Immature natural killer cell (primary cell): ENCODE results near the gene SNCA. TPM values are rescaled to one million over a fixed set of nuclear protein-coding genes. Genes with fewer than 3 reads are reported as not detected.

ENCODE experiments used
- DNase-seq, 3 donors: peaks; one replicate each; pipeline ENCODE4 v3.0.0; 2022; ENCODE audit warnings: mixed read lengths in 1 of 3
- H3K27ac Mint-ChIP-seq, 6 donors: one replicate each; pipeline ENCODE4 v1.8.0; 2020; ENCODE audit warnings: mixed read lengths in 6 of 6, mild to moderate bottlenecking in 5 of 6, inconsistent platforms in 4 of 6, moderate library complexity in 3 of 6
- H3K27me3 Mint-ChIP-seq, 3 donors: one replicate each; pipeline ENCODE4 v1.8.0; 2020 to 2021; ENCODE audit warnings: low read depth in 3 of 3, mild to moderate bottlenecking in 3 of 3, mixed read lengths in 3 of 3, moderate library complexity in 3 of 3, inconsistent platforms in 1 of 3
- H3K36me3 Mint-ChIP-seq, 3 donors: one replicate each; pipeline ENCODE4 v1.8.0; 2020; ENCODE audit warnings: mixed read lengths in 3 of 3, inconsistent platforms in 2 of 3, mild to moderate bottlenecking in 2 of 3
- H3K4me1 Mint-ChIP-seq, 2 donors: one replicate each; pipeline ENCODE4 v1.8.0; 2020; ENCODE audit warnings: inconsistent platforms in 2 of 2, mild to moderate bottlenecking in 2 of 2, mixed read lengths in 2 of 2, moderate library complexity in 1 of 2
- H3K4me3 Mint-ChIP-seq, 5 donors: one replicate each; pipeline ENCODE4 v1.8.0; 2020; ENCODE audit warnings: mild to moderate bottlenecking in 5 of 5, mixed read lengths in 5 of 5, inconsistent platforms in 3 of 5, moderate library complexity in 3 of 5
- H3K9me3 Mint-ChIP-seq, 6 donors: one replicate each; pipeline ENCODE4 v1.8.0; 2020; ENCODE audit warnings: mild to moderate bottlenecking in 6 of 6, mixed read lengths in 6 of 6, inconsistent platforms in 4 of 6, moderate library complexity in 3 of 6
- polyA plus RNA-seq, 3 donors: library from polyadenylated mRNA; unstranded; fragments of 300-500 nt; fragmentation: Illumina TruSeq; gene quantifications; one replicate each; pipeline ENCODE4 v1.2.3, GENCODE V29; 2021

SNCA gene
- polyA plus RNA-seq, 3 donors from 2014 or later, result 4.6 to 7.2 (median 4.8) TPM

- H3K27me3 Mint-ChIP-seq, result peaks cover 0 to 3% (median 0%) of the 10 kb centered on the region in 3 donors
- H3K4me1 Mint-ChIP-seq, result no peaks in the 10 kb centered on the region
- peaks cover 0 to 2% (median 0%) of the 10 kb centered on the region in 6 donors for H3K9me3 Mint-ChIP-seq
- H3K27ac Mint-ChIP-seq, result no peak overlapping the region
- H3K4me3 Mint-ChIP-seq, result no peak overlapping the region
- no peak for DNase-seq
- H3K36me3 Mint-ChIP-seq, result no peaks in the 10 kb centered on the region
Observed at GRCh38 chr4:89757154-89757719, 79.7 kb downstream of the SNCA start.

DNA sequence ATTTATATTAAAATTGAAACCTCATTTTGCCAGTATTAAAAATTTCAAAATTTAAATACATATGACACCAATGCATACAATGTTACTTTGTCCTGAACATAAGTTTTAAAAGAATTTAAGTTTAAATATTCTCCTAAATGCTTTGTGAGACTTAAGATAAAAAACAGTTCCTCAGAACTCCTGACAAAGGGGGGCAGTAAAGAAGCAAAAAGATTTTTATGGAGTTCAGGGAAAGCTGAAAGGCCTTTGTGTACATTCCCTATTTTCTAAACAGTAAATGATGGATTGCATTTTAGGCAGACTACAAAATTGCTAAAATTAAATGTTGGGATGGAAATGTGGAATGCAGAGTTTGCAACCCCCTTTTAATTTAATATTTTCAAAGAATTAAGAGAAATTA, 81.7 kb downstream of the SNCA start:
- no peak overlapping the region for H3K27ac Mint-ChIP-seq
- H3K9me3 Mint-ChIP-seq, result no peaks in the 10 kb centered on the region
- DNase-seq, result no peak
- H3K4me1 Mint-ChIP-seq, result no peaks in the 10 kb centered on the region
- H3K4me3 Mint-ChIP-seq, result no peak overlapping the region
- H3K36me3 Mint-ChIP-seq, result no peaks in the 10 kb centered on the region
- H3K27me3 Mint-ChIP-seq, result peaks cover 0 to 3% (median 2%) of the 10 kb centered on the region in 3 donors

DNA sequence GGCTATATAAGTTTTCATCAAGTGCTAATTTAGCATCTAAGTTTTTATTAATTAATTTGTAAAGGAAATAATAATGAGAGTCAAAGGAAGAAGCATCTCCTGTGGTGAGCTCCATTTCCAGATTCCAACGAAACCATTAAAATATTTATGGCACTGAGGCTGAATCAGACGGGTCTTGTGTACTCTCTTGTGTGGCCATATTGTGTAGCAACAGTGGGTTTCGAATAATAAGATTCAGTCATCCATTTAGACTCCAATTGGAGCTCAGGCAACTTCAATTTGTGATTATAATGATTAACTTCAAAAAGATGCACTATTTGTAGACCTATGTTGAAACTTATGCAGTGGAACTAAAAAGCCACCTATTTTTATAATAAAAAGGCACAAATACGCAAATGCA, 82.4 kb downstream of the SNCA start:
- Mint-ChIP-seq H3K36me3 (no peaks in the 10 kb centered on the region), H3K27ac (no peak overlapping the region)

GRCh38 chr4:89753601-89754066, 83.3 kb downstream of the SNCA start:
- Mint-ChIP-seq H3K36me3 (no peaks in the 10 kb centered on the region), H3K4me3 (no peak overlapping the region), H3K27ac (no peak overlapping the region), H3K9me3 (no peaks in the 10 kb centered on the region), H3K4me1 (no peaks in the 10 kb centered on the region), H3K27me3 (peaks cover 0 to 2% (median 1%) of the 10 kb centered on the region in 3 donors)
- no peak for DNase-seq

More for the DNA sequence above, 82.4 kb downstream of the SNCA start:
- no peak for DNase-seq
- no peak overlapping the region for H3K4me3 Mint-ChIP-seq
- H3K4me1 Mint-ChIP-seq, result no peaks in the 10 kb centered on the region
- no peaks in the 10 kb centered on the region for H3K9me3 Mint-ChIP-seq
- H3K27me3 Mint-ChIP-seq, result peaks cover 0 to 3% (median 2%) of the 10 kb centered on the region in 3 donors

GRCh38 chr4:89752932-89753598, 83.9 kb downstream of the SNCA start:
- Mint-ChIP-seq H3K27me3 (peaks cover 0 to 2% (median 0%) of the 10 kb centered on the region in 3 donors), H3K36me3 (no peaks in the 10 kb centered on the region), H3K27ac (no peak overlapping the region), H3K4me3 (no peak overlapping the region), H3K4me1 (no peaks in the 10 kb centered on the region), H3K9me3 (no peaks in the 10 kb centered on the region)
- DNase-seq, result no peak

DNA sequence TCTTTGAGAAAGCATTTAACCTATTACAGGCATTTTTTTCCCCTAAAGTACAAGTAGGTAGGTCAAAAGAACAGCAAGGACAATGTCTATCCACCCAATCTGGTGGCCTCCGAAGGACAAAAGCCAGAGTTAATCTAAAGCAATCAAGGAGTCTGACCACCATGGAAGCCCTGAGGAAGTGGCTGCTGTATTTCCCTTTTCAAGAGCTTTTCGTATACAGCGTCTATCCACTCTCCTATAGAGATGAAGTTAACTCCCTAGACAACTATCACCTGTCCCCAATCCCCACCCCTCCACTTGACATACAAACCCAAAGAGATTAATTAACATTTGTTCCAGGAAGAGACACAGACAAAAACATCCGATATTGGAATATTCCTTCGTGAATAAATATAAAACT, 85.5 kb downstream of the SNCA start:
- no peak overlapping the region for H3K27ac Mint-ChIP-seq
- peaks cover 0 to 2% (median 0%) of the 10 kb centered on the region in 3 donors for H3K27me3 Mint-ChIP-seq
- no peaks in the 10 kb centered on the region for H3K4me1 Mint-ChIP-seq
- no peak for DNase-seq
- H3K9me3 Mint-ChIP-seq, result no peaks in the 10 kb centered on the region
- no peaks in the 10 kb centered on the region for H3K36me3 Mint-ChIP-seq
- H3K4me3 Mint-ChIP-seq, result no peak overlapping the region

GRCh38 chr4:89746377-89746776, 90.6 kb downstream of the SNCA start:
- H3K36me3 Mint-ChIP-seq, result no peaks in the 10 kb centered on the region
- no peak overlapping the region for H3K4me3 Mint-ChIP-seq
- H3K4me1 Mint-ChIP-seq, result no peaks in the 10 kb centered on the region

GRCh38 chr4:89745708-89746107, 91.3 kb downstream of the SNCA start:
- Mint-ChIP-seq H3K27me3 (peaks cover 0 to 2% (median 0%) of the 10 kb centered on the region in 3 donors), H3K36me3 (no peaks in the 10 kb centered on the region), H3K4me3 (no peak overlapping the region), H3K27ac (no peak overlapping the region), H3K4me1 (no peaks in the 10 kb centered on the region), H3K9me3 (peaks cover 0 to 3% (median 0%) of the 10 kb centered on the region in 6 donors)
- DNase-seq, result no peak

More at GRCh38 chr4:89746377-89746776, 90.6 kb downstream of the SNCA start:
- no peak for DNase-seq
- peaks cover 0 to 2% (median 0%) of the 10 kb centered on the region in 3 donors for H3K27me3 Mint-ChIP-seq
- H3K27ac Mint-ChIP-seq, result no peak overlapping the region
- H3K9me3 Mint-ChIP-seq, result peaks cover 0 to 3% (median 0%) of the 10 kb centered on the region in 6 donors

DNA sequence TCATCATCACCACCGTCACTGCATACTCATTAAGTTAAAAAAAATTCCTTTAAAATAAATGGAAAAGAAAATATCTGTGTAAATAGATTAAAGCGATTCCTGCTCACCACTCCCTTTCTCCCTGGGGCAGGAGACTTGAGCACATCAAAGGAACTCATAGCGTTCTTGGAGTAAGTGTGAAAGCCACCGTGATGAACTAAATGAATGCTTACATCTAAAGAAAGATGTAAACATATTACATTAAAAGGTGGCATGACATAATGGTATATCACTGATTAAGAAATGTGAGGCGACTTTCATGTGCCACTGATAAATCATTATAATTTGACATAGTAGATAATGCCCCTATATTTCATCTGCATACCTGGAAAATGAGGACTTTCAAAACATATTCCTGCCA, 92.0 kb downstream of the SNCA start:
- H3K27ac Mint-ChIP-seq, result no peak overlapping the region
- H3K9me3 Mint-ChIP-seq, result peaks cover 0 to 3% (median 0%) of the 10 kb centered on the region in 6 donors
- no peak for DNase-seq
- peaks cover 0 to 2% (median 0%) of the 10 kb centered on the region in 3 donors for H3K27me3 Mint-ChIP-seq
- H3K4me3 Mint-ChIP-seq, result no peak overlapping the region
- no peaks in the 10 kb centered on the region for H3K36me3 Mint-ChIP-seq
- no peaks in the 10 kb centered on the region for H3K4me1 Mint-ChIP-seq

- peaks cover 0 to 2% (median 2%) of the 10 kb centered on the region in 3 donors for H3K27me3 Mint-ChIP-seq
- no peak for DNase-seq
- no peak overlapping the region for H3K27ac Mint-ChIP-seq
- H3K4me3 Mint-ChIP-seq, result no peak overlapping the region
- H3K4me1 Mint-ChIP-seq, result no peaks in the 10 kb centered on the region
- peaks cover 0 to 3% (median 0%) of the 10 kb centered on the region in 6 donors for H3K9me3 Mint-ChIP-seq
- H3K36me3 Mint-ChIP-seq, result no peaks in the 10 kb centered on the region
Observed at GRCh38 chr4:89741768-89742167, 95.2 kb downstream of the SNCA start.

DNA sequence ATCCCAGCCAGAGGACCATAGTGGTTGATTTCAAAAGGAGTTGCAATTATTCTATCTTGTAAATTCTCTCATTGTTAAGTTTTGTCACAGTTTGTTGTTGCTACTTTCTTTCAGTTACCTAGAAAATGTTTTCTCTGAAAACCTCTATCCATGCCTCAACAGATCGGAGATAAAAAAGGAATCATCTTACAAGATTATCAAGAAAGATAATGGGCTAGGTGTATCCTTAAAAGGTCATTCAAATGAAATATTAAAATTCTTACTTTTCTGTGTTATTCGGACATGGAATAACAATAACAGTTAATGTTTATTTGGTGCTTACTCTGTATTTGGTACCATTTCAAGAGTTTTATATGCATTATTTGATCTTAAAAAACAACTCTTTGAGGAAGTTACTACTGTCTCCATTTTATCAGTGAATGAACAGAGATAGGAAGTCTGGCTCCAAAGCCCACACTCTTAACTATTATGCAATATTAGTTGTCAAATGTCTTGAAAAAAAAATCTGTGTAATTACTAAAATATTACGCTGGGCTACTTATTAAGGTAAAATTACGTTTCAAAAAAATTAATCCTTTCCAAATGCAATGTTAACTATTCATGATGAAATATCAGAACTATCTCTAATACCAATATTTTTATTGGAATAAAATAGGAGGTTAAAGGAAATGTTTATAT, 97.5 kb downstream of the SNCA start:
- peaks cover 0 to 2% (median 0%) of the 10 kb centered on the region in 3 donors for H3K27me3 Mint-ChIP-seq
- no peaks in the 10 kb centered on the region for H3K36me3 Mint-ChIP-seq
- no peak overlapping the region for H3K4me3 Mint-ChIP-seq
- H3K4me1 Mint-ChIP-seq, result no peaks in the 10 kb centered on the region
- no peak overlapping the region for H3K27ac Mint-ChIP-seq
- no peak for DNase-seq
- peaks cover 0 to 3% (median 0%) of the 10 kb centered on the region in 6 donors for H3K9me3 Mint-ChIP-seq

DNA sequence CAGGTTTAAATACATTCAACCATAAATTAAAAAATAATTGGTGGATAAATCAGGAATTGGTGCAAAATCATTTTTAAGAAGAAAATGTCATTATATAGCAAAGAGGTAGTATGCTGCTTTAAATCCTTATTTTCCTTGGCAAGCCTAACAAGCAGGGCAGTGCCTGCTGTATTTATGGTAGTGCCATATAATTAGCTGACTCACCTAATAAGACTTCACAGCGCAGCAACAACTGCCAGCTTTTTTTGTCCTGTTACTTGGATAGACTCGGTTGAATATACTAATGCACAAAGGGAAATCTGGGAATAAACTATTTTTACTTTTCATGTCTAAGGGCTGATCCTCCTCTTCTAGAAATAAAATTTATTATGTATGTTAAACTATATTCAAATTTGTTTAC, 99.1 kb downstream of the SNCA start:
- Mint-ChIP-seq H3K27me3 (peaks cover 0 to 2% (median 0%) of the 10 kb centered on the region in 3 donors), H3K4me3 (no peak overlapping the region), H3K27ac (no peak overlapping the region), H3K36me3 (no peaks in the 10 kb centered on the region), H3K9me3 (no peaks in the 10 kb centered on the region), H3K4me1 (no peaks in the 10 kb centered on the region)
- no peak for DNase-seq

DNA sequence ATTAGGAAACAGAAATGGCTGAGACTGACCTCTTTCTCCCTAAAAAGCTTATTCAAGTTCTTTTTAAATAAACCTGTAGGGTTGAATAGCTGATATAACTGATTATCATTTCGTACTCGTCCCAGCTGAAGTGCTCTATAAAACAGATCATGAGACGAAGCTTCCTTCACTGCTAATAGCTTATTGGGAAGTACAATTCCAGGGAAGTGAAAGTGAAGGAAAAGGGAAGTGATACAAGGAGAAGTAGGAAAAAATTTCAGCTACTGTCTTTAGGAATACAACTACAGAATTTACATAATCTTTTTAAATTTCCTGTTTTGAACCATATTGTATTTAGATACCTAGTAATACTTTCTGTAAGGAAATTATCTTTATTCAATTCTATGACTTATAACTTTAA, 103.0 kb downstream of the SNCA start:
- H3K4me3 Mint-ChIP-seq, result no peak overlapping the region

DNA sequence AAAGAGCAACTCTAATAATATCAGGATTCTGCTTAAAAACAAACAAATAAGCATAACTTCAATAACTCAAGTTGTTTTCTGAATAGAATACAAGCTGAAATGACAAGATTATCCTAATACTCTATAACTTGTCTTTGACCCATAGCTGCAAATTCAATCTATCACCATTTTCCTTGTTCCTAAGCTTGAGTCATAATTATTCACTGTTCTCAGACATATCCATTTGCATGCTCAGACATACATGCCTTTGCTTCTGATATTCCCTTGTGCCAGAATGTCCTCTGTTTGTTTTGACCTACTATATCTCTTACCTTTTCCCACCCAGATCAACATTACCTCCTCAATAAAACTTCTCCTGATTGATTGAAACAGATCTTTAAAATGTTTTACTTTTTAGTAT, 109.7 kb downstream of the SNCA start:
- peaks cover 0 to 2% (median 2%) of the 10 kb centered on the region in 3 donors for H3K27me3 Mint-ChIP-seq
- H3K4me3 Mint-ChIP-seq, result no peak overlapping the region
- peaks cover 0 to 3% (median 0%) of the 10 kb centered on the region in 3 donors for H3K36me3 Mint-ChIP-seq

More for the DNA sequence above, 103.0 kb downstream of the SNCA start:
- Mint-ChIP-seq H3K36me3 (peaks cover 0 to 2% (median 0%) of the 10 kb centered on the region in 3 donors), H3K27me3 (peaks cover 0 to 2% (median 0%) of the 10 kb centered on the region in 3 donors), H3K9me3 (no peaks in the 10 kb centered on the region), H3K27ac (no peak overlapping the region), H3K4me1 (no peaks in the 10 kb centered on the region)
- DNase-seq, result no peak

More for the DNA sequence above, 109.7 kb downstream of the SNCA start:
- Mint-ChIP-seq H3K4me1 (no peaks in the 10 kb centered on the region), H3K27ac (no peak overlapping the region), H3K9me3 (peaks cover 0 to 2% (median 0%) of the 10 kb centered on the region in 6 donors)
- DNase-seq, result no peak
